NCI-H446 treated with DMSO at 0.1 percent for 48 hours (cell line): ENCODE measurements around the gene BIRC2.
"Not testable (repeated sequence)": the region's sequence is repeated elsewhere in the genome, so short reads cannot be mapped to it uniquely, and the experiment has no call there.

Source experiments
- DNase-seq: peaks from one replicate; lab custom pipeline; 2025; lab: John Stamatoyannopoulos, UW

The BIRC2 gene

GRCh38 chr11:102323542-102324251 is 23.3 kb upstream of the BIRC2 start:
- DNase-seq = no peak

- no peak for DNase-seq
Measured at GRCh38 chr11:102325088-102325487, 21.9 kb upstream of the BIRC2 start.

GRCh38 chr11:102328748-102329147 is 18.3 kb upstream of the BIRC2 start:
- no peak for DNase-seq

- no peak for DNase-seq
Measured at GRCh38 chr11:102330231-102330630, 16.8 kb upstream of the BIRC2 start.

- DNase-seq = no peak
Measured at GRCh38 chr11:102331341-102331740, 15.7 kb upstream of the BIRC2 start.

GRCh38 chr11:102332611-102332994 is 14.4 kb upstream of the BIRC2 start:
- DNase-seq = no peak

GRCh38 chr11:102338479-102339010 is 8.5 kb upstream of the BIRC2 start:
- DNase-seq = no peak

GRCh38 chr11:102341311-102341710 is 5.7 kb upstream of the BIRC2 start:
- DNase-seq = not testable (repeated sequence)

GRCh38 chr11:102341844-102342318 is 5.1 kb upstream of the BIRC2 start:
- DNase-seq = peak; percentile 17

GRCh38 chr11:102343809-102344208 is 3.2 kb upstream of the BIRC2 start:
- DNase-seq = no peak

GRCh38 chr11:102345904-102346303 is 1.1 kb upstream of the BIRC2 start:
- no peak for DNase-seq

- DNase-seq = no peak
Measured at GRCh38 chr11:102346456-102346747, 612 bp upstream of the BIRC2 start.

- DNase-seq = no peak
Measured at GRCh38 chr11:102347462-102348370, 702 bp downstream of the BIRC2 start.

GRCh38 chr11:102357116-102357515 is 10.1 kb downstream of the BIRC2 start:
- DNase-seq = no peak

- no peak for DNase-seq
Measured at GRCh38 chr11:102359372-102359771, 12.4 kb downstream of the BIRC2 start.

GRCh38 chr11:102360681-102361080 is 13.7 kb downstream of the BIRC2 start:
- DNase-seq = no peak

GRCh38 chr11:102361086-102362031 is 14.3 kb downstream of the BIRC2 start:
- no peak for DNase-seq

GRCh38 chr11:102364991-102365390 is 18.0 kb downstream of the BIRC2 start:
- DNase-seq = no peak

GRCh38 chr11:102367364-102367763 is 20.4 kb downstream of the BIRC2 start:
- peak; percentile 5 for DNase-seq

- DNase-seq = no peak
Measured at GRCh38 chr11:102368472-102368871, 21.5 kb downstream of the BIRC2 start.

- not testable (repeated sequence) for DNase-seq
Measured at GRCh38 chr11:102374633-102375424, 27.8 kb downstream of the BIRC2 start.
